Prostate gland (tissue), 2 donors: ENCODE results near the gene CLEC3B.

ENCODE experiments used
- CTCF ChIP-seq, 4 experiments: fragments of 200-600 bp in 2 of 4; fragments of 450-650 bp in 2 of 4; sonication (generic) in 2 of 4; IDR thresholded peaks; 1 replicate in 3 of 4; 2 replicates in 1 of 4; pipeline ENCODE4 v1.5.1; 2016 to 2019; ENCODE audit warnings: antibody characterized with exemption in 4 of 4, mild to moderate bottlenecking in 2 of 4, moderate library complexity in 2 of 4
- POLR2A ChIP-seq: fragments of 450-650 bp; IDR thresholded peaks from one replicate; pipeline ENCODE4 v1.6.1; 2016; ENCODE audit warnings: antibody characterized with exemption, mild to moderate bottlenecking
- POLR2AphosphoS5 ChIP-seq: sonication (generic); formaldehyde crosslinking; IDR thresholded peaks from one replicate; pipeline ENCODE4 v1.6.1; 2017; ENCODE audit warnings: antibody characterized with exemption

DNA sequence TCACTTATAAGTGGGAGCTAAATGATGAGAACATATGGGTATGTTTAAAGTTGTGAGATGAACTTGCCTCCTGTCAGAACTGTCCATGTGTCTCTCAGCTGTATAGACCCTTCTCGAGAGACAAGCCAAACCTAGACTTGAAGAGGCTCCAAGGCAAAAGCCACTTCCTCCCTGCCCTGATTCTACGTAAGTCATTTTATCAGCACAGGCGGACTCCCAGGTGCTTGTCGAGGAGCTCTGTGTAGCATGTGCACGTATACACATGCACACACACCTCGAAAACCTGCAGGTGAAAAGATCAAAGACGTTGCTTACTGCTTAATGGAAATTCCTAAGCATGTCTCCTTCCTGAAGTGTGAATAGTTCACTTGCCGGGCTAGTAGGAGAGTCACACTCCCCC, 5.6 kb upstream of the CLEC3B start:
- no peak for TF ChIP-seq POLR2AphosphoS5
- TF ChIP-seq CTCF (IDR thresholded peaks at IDR 0.05): no peak
- TF ChIP-seq POLR2A: no peak
